DMS153 treated with DMSO at 0.1 percent for 48 hours (cell line): ENCODE measurements around the gene DYRK3.

Experiments
- DNase-seq: peaks from one replicate; lab custom pipeline; 2025; ENCODE audit not compliant: unreplicated experiment; lab: John Stamatoyannopoulos, UW

The DYRK3 gene

GRCh38 chr1:206658981-206659273, 23.6 kb downstream of the DYRK3 start:
- DNase-seq, result no peak

- DNase-seq, result no peak
These were observed 24.8 kb downstream of the DYRK3 start for GRCh38 chr1:206660136-206660535.

GRCh38 chr1:206661161-206661820, 26.0 kb downstream of the DYRK3 start:
- DNase-seq, result no peak

GRCh38 chr1:206662396-206663092, 27.2 kb downstream of the DYRK3 start:
- DNase-seq, result no peak

- no peak for DNase-seq
These were observed 28.0 kb downstream of the DYRK3 start for GRCh38 chr1:206663362-206663761.

- DNase-seq, result peak; percentile 65
These were observed 28.7 kb downstream of the DYRK3 start for GRCh38 chr1:206663832-206664652.

GRCh38 chr1:206664740-206665139, 29.4 kb downstream of the DYRK3 start:
- DNase-seq, result no peak

GRCh38 chr1:206666031-206666561, 30.8 kb downstream of the DYRK3 start:
- DNase-seq, result no peak

- DNase-seq, result no peak
These were observed 31.8 kb downstream of the DYRK3 start for GRCh38 chr1:206666954-206667665.

GRCh38 chr1:206668351-206668750, 33.0 kb downstream of the DYRK3 start:
- DNase-seq, result no peak

GRCh38 chr1:206668874-206669410, 33.6 kb downstream of the DYRK3 start:
- no peak for DNase-seq

- peak; percentile 79 for DNase-seq
These were observed 36.8 kb downstream of the DYRK3 start for GRCh38 chr1:206672011-206672688.

- no peak for DNase-seq
These were observed 37.8 kb downstream of the DYRK3 start for GRCh38 chr1:206672844-206673758.

GRCh38 chr1:206674236-206674635, 38.9 kb downstream of the DYRK3 start:
- DNase-seq, result no peak

- DNase-seq, result no peak
These were observed 39.4 kb downstream of the DYRK3 start for GRCh38 chr1:206674745-206675175.

- DNase-seq, result no peak
These were observed 41.2 kb downstream of the DYRK3 start for GRCh38 chr1:206676499-206676898.

GRCh38 chr1:206678490-206678889, 43.2 kb downstream of the DYRK3 start:
- DNase-seq, result no peak

GRCh38 chr1:206679738-206680211, 44.4 kb downstream of the DYRK3 start:
- no peak for DNase-seq

GRCh38 chr1:206680279-206680678, 44.9 kb downstream of the DYRK3 start:
- DNase-seq, result no peak
